ENCODE measurements around the gene CWC15. TPM values are rescaled to one million over a fixed set of nuclear protein-coding genes. Genes with fewer than 3 reads are reported as not detected.
A peak's percentile ranks its signal among the peaks of the same experiment; 100 is the strongest.

The CWC15 gene
- total RNA-seq, 4 donors from 2014 or later: 11.5 to 67.2 (median 56.9) TPM

GRCh38 chr11:94968334-94968958 lies 4.9 kb downstream of the CWC15 start:
- intact Hi-C loops (cut with DNase I; ENCODE audit: low total_unique reads): no loop called here
- no peak for DNase-seq
- peak; percentile 12 to 32 (median 26) for TF ChIP-seq CTCF (IDR thresholded peaks at IDR 0.05)
- TF ChIP-seq POLR2A (IDR thresholded peaks at IDR 0.05): no peak
- Histone ChIP-seq H3K4me1 (no peaks in the 10 kb centered on the region), H3K36me3 (no peaks in the 10 kb centered on the region), H3K27me3 (no peaks in the 10 kb centered on the region), H3K9me3 (no peaks in the 10 kb centered on the region), H3K4me3 (no peak overlapping the region), H3K27ac (peak overlapping the region in 1 of 2 donors; percentile 3)

GRCh38 chr11:94964934-94965333 lies 8.4 kb downstream of the CWC15 start:
- no peaks in the 10 kb centered on the region for H3K36me3 ChIP-seq
- intact Hi-C loops (cut with DNase I; ENCODE audit: low total_unique reads): no loop called here
- no peaks in the 10 kb centered on the region for H3K9me3 ChIP-seq

GRCh38 chr11:94961255-94961654 lies 12.1 kb downstream of the CWC15 start:
- H3K4me1 ChIP-seq: no peaks in the 10 kb centered on the region
- no peaks in the 10 kb centered on the region for H3K36me3 ChIP-seq
- H3K9me3 ChIP-seq: no peaks in the 10 kb centered on the region
- H3K27ac ChIP-seq: no peak overlapping the region
- DNase-seq: no peak
- intact Hi-C loops (cut with DNase I; ENCODE audit: low total_unique reads): no loop called here
- no peaks in the 10 kb centered on the region for H3K27me3 ChIP-seq
- no peak for TF ChIP-seq CTCF (IDR thresholded peaks at IDR 0.05)
- no peak overlapping the region for H3K4me3 ChIP-seq

More at GRCh38 chr11:94964934-94965333, 8.4 kb downstream of the CWC15 start:
- DNase-seq: no peak
- no peak overlapping the region for H3K4me3 ChIP-seq
- H3K4me1 ChIP-seq: no peaks in the 10 kb centered on the region
- no peak overlapping the region for H3K27ac ChIP-seq
- no peaks in the 10 kb centered on the region for H3K27me3 ChIP-seq
- TF ChIP-seq CTCF (IDR thresholded peaks at IDR 0.05) (no peak), POLR2A (IDR thresholded peaks at IDR 0.05) (no peak)

- no peak for DNase-seq
- no peaks in the 10 kb centered on the region for H3K4me1 ChIP-seq
- no peaks in the 10 kb centered on the region for H3K36me3 ChIP-seq
- H3K27ac ChIP-seq: no peak overlapping the region
- H3K4me3 ChIP-seq: no peak overlapping the region
- no peaks in the 10 kb centered on the region for H3K9me3 ChIP-seq
- TF ChIP-seq POLR2A (IDR thresholded peaks at IDR 0.05): no peak
- no peak for TF ChIP-seq CTCF (IDR thresholded peaks at IDR 0.05)
- no peaks in the 10 kb centered on the region for H3K27me3 ChIP-seq
- intact Hi-C loops (cut with DNase I; ENCODE audit: low total_unique reads): no loop called here
These were observed 12.9 kb downstream of the CWC15 start for GRCh38 chr11:94960488-94960887.

- intact Hi-C loops (cut with DNase I; ENCODE audit: low total_unique reads): no loop called here
- Histone ChIP-seq H3K9me3 (no peaks in the 10 kb centered on the region), H3K4me1 (no peaks in the 10 kb centered on the region), H3K4me3 (no peak overlapping the region), H3K27ac (no peak overlapping the region), H3K27me3 (no peaks in the 10 kb centered on the region), H3K36me3 (no peaks in the 10 kb centered on the region)
- DNase-seq: no peak
- TF ChIP-seq POLR2A (IDR thresholded peaks at IDR 0.05) (no peak), CTCF (IDR thresholded peaks at IDR 0.05) (no peak)
These were observed 14.2 kb downstream of the CWC15 start for GRCh38 chr11:94959179-94959578.

Data from uterus (tissue), 4 donors.